CD1c-positive myeloid dendritic cell (primary cell): ENCODE measurements around the gene VGF.
"Not testable (repeated sequence)": the region's sequence is repeated elsewhere in the genome, so short reads cannot be mapped to it uniquely, and the experiment has no call there.

Experiments
- DNase-seq: peaks from one replicate; pipeline ENCODE4 v3.0.0-alpha.2; 2016; ENCODE audit errors: extremely low spot score

VGF gene

GRCh38 chr7:101137651-101138212 lies 27.6 kb downstream of the VGF start:
- DNase-seq = no peak

GRCh38 chr7:101134399-101134980 lies 30.9 kb downstream of the VGF start:
- DNase-seq = peak; percentile 80

- peak; percentile 53 for DNase-seq
Measured at GRCh38 chr7:101133621-101134398, 31.6 kb downstream of the VGF start.

- DNase-seq = not testable (repeated sequence)
Measured at GRCh38 chr7:101132626-101133600, 32.5 kb downstream of the VGF start.

GRCh38 chr7:101129603-101130117 lies 35.7 kb downstream of the VGF start:
- no peak for DNase-seq

GRCh38 chr7:101128040-101128834 lies 37.1 kb downstream of the VGF start:
- DNase-seq = no peak

- DNase-seq = no peak
Measured at GRCh38 chr7:101127460-101128039, 37.8 kb downstream of the VGF start.

GRCh38 chr7:101126651-101127459 lies 38.5 kb downstream of the VGF start, which contains the start of gene SERPINE1:
Gene SERPINE1, plus strand, starts transcription at chr7:101127104. Its CDS starts 1,290 bp downstream, at chr7:101128394.
- DNase-seq = peak; percentile 94

GRCh38 chr7:101125989-101126650 lies 39.2 kb downstream of the VGF start:
- DNase-seq = peak; percentile 70

GRCh38 chr7:101124376-101125056 lies 40.9 kb downstream of the VGF start:
- DNase-seq = peak; percentile 66

- no peak for DNase-seq
Measured at GRCh38 chr7:101123703-101124068, 41.7 kb downstream of the VGF start.

- DNase-seq = no peak
Measured at GRCh38 chr7:101122933-101123702, 42.3 kb downstream of the VGF start.

GRCh38 chr7:101121991-101122932 lies 43.1 kb downstream of the VGF start:
- peak; percentile 52 for DNase-seq

- DNase-seq = not testable (repeated sequence)
Measured at GRCh38 chr7:101121631-101121990, 43.8 kb downstream of the VGF start.

- DNase-seq = no peak
Measured at GRCh38 chr7:101120315-101120714, 45.1 kb downstream of the VGF start.

GRCh38 chr7:101119876-101120275 lies 45.5 kb downstream of the VGF start:
- no peak for DNase-seq

GRCh38 chr7:101118856-101119255 lies 46.5 kb downstream of the VGF start:
- no peak for DNase-seq
